Fibroblast of mammary gland (primary cell): ENCODE results near the gene METAP2.
A peak's percentile ranks its signal among the peaks of the same experiment; 100 is the strongest.

ENCODE experiments used
- DNase-seq: peaks from one replicate; pipeline ENCODE4 v3.0.0-alpha.2; 2010; ENCODE audit warnings: low read depth
- H3K4me3 ChIP-seq: 2 replicates; pipeline ENCODE4 v1.5.1; 2011; ENCODE audit warnings: low read depth, mild to moderate bottlenecking, low read length, moderate library complexity; ENCODE audit not compliant: control insufficient read depth
- CTCF ChIP-seq: conservative IDR thresholded peaks from 2 replicates; pipeline ENCODE4 v1.5.1; 2011; ENCODE audit warnings: low read depth, low read length, inconsistent platforms; ENCODE audit not compliant: control insufficient read depth, insufficient read depth

The METAP2 gene

GRCh38 chr12:95499772-95500171, 25.8 kb downstream of the METAP2 start:
- no peak for DNase-seq
- H3K4me3 ChIP-seq: no peak overlapping the region
- TF ChIP-seq CTCF: no peak

DNA sequence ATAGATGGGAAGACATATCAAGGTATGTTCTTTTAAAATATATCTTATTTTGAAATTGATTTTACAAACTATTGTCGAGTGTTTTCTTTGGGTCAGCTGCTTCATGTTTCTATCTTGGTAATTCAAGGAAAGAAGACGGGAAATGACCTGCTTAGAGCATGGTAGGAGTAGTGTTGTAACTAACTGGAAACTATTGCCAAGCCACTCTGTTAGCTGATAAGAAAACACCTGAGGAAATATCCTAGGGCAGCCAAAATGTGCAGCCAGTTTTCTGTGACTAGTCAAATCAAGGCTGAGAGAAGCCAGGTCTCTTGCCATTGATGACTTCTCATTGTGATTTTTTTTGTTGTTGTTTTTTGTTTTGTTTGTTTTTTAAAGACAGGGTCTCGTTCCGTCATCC, 30.2 kb downstream of the METAP2 start:
- TF ChIP-seq CTCF: no peak
- no peak for DNase-seq
- no peak overlapping the region for H3K4me3 ChIP-seq

- DNase-seq: no peak
- TF ChIP-seq CTCF: no peak
- no peak overlapping the region for H3K4me3 ChIP-seq
Measured at GRCh38 chr12:95505039-95505438, 31.1 kb downstream of the METAP2 start.

DNA sequence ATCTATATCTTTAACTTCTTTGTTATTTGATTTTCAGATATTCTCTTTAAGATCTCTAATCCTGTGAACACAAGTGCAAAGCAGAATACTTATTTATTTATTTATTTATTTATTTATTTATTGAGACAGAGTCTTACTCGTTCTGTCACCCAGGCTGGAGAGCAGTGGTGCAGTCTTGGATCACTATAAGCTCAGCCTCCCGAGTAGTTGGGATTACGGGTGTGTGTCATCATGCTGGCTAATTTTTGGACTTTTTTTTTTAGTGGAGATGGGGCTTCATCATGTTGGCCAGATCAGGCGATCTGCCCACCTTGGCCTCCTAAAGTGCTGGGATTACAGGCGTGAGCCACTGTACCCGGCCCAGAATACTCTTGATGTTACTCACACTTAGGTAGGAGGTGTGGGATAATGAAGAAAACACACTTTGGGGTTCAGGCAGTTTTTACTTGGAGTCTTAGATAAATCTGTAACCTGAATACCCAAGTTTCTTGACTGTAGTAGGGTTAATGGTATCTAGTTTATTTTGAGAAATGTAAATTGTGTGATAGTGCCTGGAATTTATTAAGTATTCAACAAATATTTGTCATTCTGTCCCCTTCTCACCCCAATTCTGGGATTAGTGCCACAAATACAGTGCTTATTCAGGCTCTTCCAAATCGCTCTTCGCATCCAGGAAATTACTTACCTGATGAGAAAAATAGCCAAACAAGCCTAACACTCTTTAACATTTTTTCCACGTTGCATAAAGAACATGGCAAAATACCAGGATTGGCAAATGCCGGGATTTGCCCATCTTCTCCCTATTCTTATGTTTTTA, 33.0 kb downstream of the METAP2 start:
- no peak for TF ChIP-seq CTCF
- peak; percentile 37 for DNase-seq
- no peak overlapping the region for H3K4me3 ChIP-seq

GRCh38 chr12:95509300-95509699, 35.3 kb downstream of the METAP2 start:
- no peak overlapping the region for H3K4me3 ChIP-seq
- TF ChIP-seq CTCF: no peak
- DNase-seq: no peak

DNA sequence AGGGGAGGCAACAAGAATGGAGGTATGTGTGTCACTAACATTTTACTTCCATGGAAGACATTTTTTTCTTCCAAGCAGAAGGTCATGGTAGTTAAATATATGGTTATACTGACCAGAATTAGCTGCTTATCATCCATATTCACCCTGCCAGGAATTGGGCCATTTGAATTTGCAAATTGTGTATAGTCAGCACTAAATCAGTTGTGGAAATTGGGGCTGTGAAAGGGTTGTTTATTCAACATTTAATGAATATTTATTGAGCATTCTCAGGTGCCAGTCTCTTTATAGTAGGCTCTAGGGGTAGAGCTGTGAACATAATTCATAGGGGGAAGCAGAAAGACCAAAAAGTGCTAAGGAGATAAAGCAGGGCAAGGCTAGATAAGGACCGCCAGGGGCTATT, 38.0 kb downstream of the METAP2 start:
- DNase-seq: no peak
- TF ChIP-seq CTCF: no peak
- no peak overlapping the region for H3K4me3 ChIP-seq
